AG04450 (cell line): ENCODE data around the gene U2AF1L4. TPM values are rescaled to one million over a fixed set of nuclear protein-coding genes. Genes with fewer than 3 reads are reported as not detected.

Source experiments
- CTCF ChIA-PET: fragments of 300-600, 350-600 bp; formaldehyde crosslinking; extraction: SDS; loops from one replicate; lab custom pipeline; 2022; ENCODE audit warnings: antibody characterized with exemption, inconsistent platforms; lab: Charles Lee
- POLR2A ChIA-PET: fragments of 350-600 bp; formaldehyde crosslinking; extraction: SDS; loops from one replicate; lab custom pipeline; 2021; ENCODE audit warnings: antibody characterized with exemption, inconsistent platforms; lab: Yijun Ruan, JAX
- DNase-seq: peaks from one replicate; pipeline ENCODE4 v3.0.0-alpha.2; 2011; ENCODE audit warnings: low read depth, low spot score
- H3K27ac ChIP-seq: one replicate; pipeline ENCODE4 v1.5.1; 2012; ENCODE audit warnings: low read depth, low read length, control low read depth
- H3K27me3 ChIP-seq: one replicate; pipeline ENCODE4 v1.6.0; 2012; ENCODE audit warnings: low read length; ENCODE audit not compliant: control insufficient read depth, insufficient read depth
- H3K4me3 ChIP-seq: 2 replicates; pipeline ENCODE4 v1.5.1; 2011; ENCODE audit warnings: mild to moderate bottlenecking, low read depth, low read length, control low read depth
- H3K9me3 ChIP-seq: 2 replicates; pipeline ENCODE4 v1.5.1; 2012; ENCODE audit warnings: low read length; ENCODE audit not compliant: control insufficient read depth, insufficient read depth
- CTCF ChIP-seq: IDR thresholded peaks from 2 replicates; pipeline ENCODE4 v1.5.1; 2011; ENCODE audit warnings: low read depth, low read length, control low read depth, inconsistent platforms
- polyA plus RNA-seq: library from polyadenylated mRNA; depleted of rRNA; stranded (reverse); fragments of >200 nt; gene quantifications from 2 replicates; pipeline ENCODE4 v1.2.3, GENCODE V29; 2011

U2AF1L4 gene
- polyA plus RNA-seq, 1 experiment = 10.2 TPM

- no peak overlapping the region for H3K27ac ChIP-seq
- DNase-seq = no peak
- TF ChIP-seq CTCF = no peak
- H3K9me3 ChIP-seq = no peaks in the 10 kb centered on the region
- H3K4me3 ChIP-seq = no peak overlapping the region
- CTCF ChIA-PET = interaction anchor here (0.6 kb wide), 1 partner anchor 9 kb away, joined by 7 read pairs; the partner anchor contains the start of genes PSENEN and U2AF1L4
- POLR2A ChIA-PET = no interaction called here
- H3K27me3 ChIP-seq = no peaks in the 10 kb centered on the region
Measured at GRCh38 chr19:35754370-35755130, 9.3 kb upstream of the U2AF1L4 start.

GRCh38 chr19:35753634-35754369 lies 8.6 kb upstream of the U2AF1L4 start:
- Histone ChIP-seq H3K4me3 (no peak overlapping the region), H3K9me3 (no peaks in the 10 kb centered on the region), H3K27ac (no peak overlapping the region), H3K27me3 (no peaks in the 10 kb centered on the region)
- POLR2A ChIA-PET = no interaction called here
- CTCF ChIA-PET = interaction anchor here (0.6 kb wide), 1 partner anchor 8 kb away, joined by 7 read pairs; the partner anchor contains the start of genes PSENEN and U2AF1L4
- no peak for TF ChIP-seq CTCF
- no peak for DNase-seq

- no peak overlapping the region for H3K27ac ChIP-seq
- POLR2A ChIA-PET = interaction anchor here (0.6 kb wide), 1 partner anchor 12 kb away, joined by 3 read pairs; no protein-coding TSS in a partner anchor
Measured at GRCh38 chr19:35752746-35753350, 7.6 kb upstream of the U2AF1L4 start.

GRCh38 chr19:35751839-35752745 lies 6.9 kb upstream of the U2AF1L4 start:
- POLR2A ChIA-PET = interaction anchor here (0.6 kb wide), 1 partner anchor 11 kb away, joined by 3 read pairs; no protein-coding TSS in a partner anchor
- TF ChIP-seq CTCF = no peak
- CTCF ChIA-PET = interaction anchor here (1.2 kb wide), 1 partner anchor 68 kb away, joined by 5 read pairs; no protein-coding TSS in a partner anchor

More at GRCh38 chr19:35752746-35753350, 7.6 kb upstream of the U2AF1L4 start:
- Histone ChIP-seq H3K27me3 (no peaks in the 10 kb centered on the region), H3K4me3 (no peak overlapping the region), H3K9me3 (no peaks in the 10 kb centered on the region)
- TF ChIP-seq CTCF = no peak
- DNase-seq = no peak
- CTCF ChIA-PET = interaction anchor here (1.2 kb wide), 1 partner anchor 67 kb away, joined by 5 read pairs; no protein-coding TSS in a partner anchor

More at GRCh38 chr19:35751839-35752745, 6.9 kb upstream of the U2AF1L4 start:
- no peaks in the 10 kb centered on the region for H3K27me3 ChIP-seq
- H3K27ac ChIP-seq = no peak overlapping the region
- DNase-seq = no peak
- H3K9me3 ChIP-seq = no peaks in the 10 kb centered on the region
- H3K4me3 ChIP-seq = no peak overlapping the region
